Chondrocyte (in vitro differentiated cells): ENCODE measurements around the gene KRT16. TPM values are rescaled to one million over a fixed set of nuclear protein-coding genes. Genes with fewer than 3 reads are reported as not detected.
"Not testable (repeated sequence)": the region's sequence is repeated elsewhere in the genome, so short reads cannot be mapped to it uniquely, and the experiment has no call there.

Experiments
- DNase-seq: peaks from one replicate; pipeline ENCODE4 v3.0.0; 2021; ENCODE audit warnings: mixed read lengths, low spot score
- H3K27ac Mint-ChIP-seq: one replicate; pipeline ENCODE4 v1.8.0; 2021; ENCODE audit warnings: mild to moderate bottlenecking, moderate library complexity, mixed read lengths; ENCODE audit not compliant: unreplicated experiment
- H3K27me3 Mint-ChIP-seq: 2 replicates; pipeline ENCODE4 v1.8.0; 2021; ENCODE audit warnings: low read depth, mixed read lengths
- H3K36me3 Mint-ChIP-seq: 2 replicates; pipeline ENCODE4 v1.8.0; 2021; ENCODE audit warnings: low read depth, mixed read lengths
- H3K4me1 Mint-ChIP-seq: 2 replicates; pipeline ENCODE4 v1.8.0; 2021; ENCODE audit warnings: low read depth, mild to moderate bottlenecking, mixed read lengths
- H3K4me3 Mint-ChIP-seq: one replicate; pipeline ENCODE4 v1.8.0; 2021; ENCODE audit warnings: mild to moderate bottlenecking, moderate library complexity, mixed read lengths; ENCODE audit not compliant: unreplicated experiment
- H3K9me3 Mint-ChIP-seq: 2 replicates; pipeline ENCODE4 v1.8.0; 2021; ENCODE audit warnings: low read depth, mixed read lengths
- CTCF ChIP-seq: fragments of 200-600 bp; sonication (generic); IDR thresholded peaks from 2 replicates; pipeline ENCODE4 v1.5.0; 2021; ENCODE audit warnings: antibody characterized with exemption, mild to moderate bottlenecking, moderate library complexity
- total RNA-seq: library from RNA; stranded (reverse); gene quantifications from 3 replicates; pipeline ENCODE4 v1.2.1, GENCODE V29; 2021

KRT16 gene
- total RNA-seq, 1 donor from 2014 or later = 5.9 TPM

DNA sequence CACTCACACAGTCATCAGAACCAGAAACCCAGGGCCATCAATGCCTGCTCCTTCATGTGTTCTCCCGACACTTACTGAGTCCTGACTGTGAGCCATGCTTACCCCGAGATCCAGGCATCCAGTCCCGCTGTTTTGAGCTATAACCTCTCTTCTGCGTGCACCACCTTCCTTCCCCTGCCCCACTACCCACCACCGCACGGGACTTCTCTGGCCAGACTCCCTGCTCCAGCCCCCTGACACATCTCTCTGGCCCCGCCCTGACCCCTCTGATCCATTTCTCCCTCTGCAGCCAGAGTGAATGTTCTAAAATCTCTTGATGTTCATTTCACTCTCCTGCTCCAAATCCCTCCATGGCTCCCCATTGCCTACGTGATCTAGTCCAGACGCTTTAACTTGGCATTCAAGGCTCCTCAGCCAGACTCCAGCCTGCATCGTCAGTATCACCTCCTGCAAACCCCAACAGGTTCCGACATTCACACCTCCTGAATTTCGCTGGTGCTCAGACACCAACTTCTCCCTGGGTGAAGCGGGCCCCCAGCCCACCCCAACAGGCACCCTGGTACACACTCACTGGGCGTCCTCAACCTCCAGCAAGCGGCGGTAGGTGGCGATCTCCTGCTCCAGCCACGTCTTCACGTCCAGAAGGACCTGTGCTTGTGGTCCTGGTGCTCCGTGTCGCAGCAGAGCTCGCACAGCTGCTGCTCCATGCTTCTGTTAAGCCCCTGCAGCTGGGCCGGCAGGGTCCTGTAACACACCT lies 14.9 kb upstream of the KRT16 start:
- H3K9me3 Mint-ChIP-seq = no peaks in the 10 kb centered on the region
- DNase-seq = peak; percentile 85
- H3K4me3 Mint-ChIP-seq = no peak overlapping the region
- no peaks in the 10 kb centered on the region for H3K27me3 Mint-ChIP-seq
- H3K36me3 Mint-ChIP-seq = no peaks in the 10 kb centered on the region
- peaks cover 52% of the 10 kb centered on the region for H3K4me1 Mint-ChIP-seq
- no peak for TF ChIP-seq CTCF
- no peak overlapping the region for H3K27ac Mint-ChIP-seq

DNA sequence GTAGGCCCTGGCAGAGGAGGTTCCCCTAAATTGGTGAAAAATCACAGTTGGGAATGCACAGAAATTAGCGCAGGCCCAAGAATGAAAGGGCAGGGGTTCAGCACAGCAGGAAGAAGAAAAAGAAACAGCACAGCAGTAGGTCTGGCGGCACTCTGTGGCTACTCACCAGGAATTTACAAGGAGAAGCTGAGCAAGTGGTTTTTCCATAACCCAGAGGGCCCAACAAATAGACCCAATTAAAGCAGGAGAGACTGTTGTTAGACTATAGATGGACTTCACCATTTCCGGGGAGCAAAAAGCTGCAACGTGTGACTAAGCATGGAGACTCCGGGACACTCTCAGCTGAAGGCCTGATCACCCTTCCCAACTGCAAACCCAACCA lies 14.3 kb upstream of the KRT16 start:
- peaks cover 58% of the 10 kb centered on the region for H3K4me1 Mint-ChIP-seq
- not testable (repeated sequence) for H3K27me3 Mint-ChIP-seq, H3K9me3 Mint-ChIP-seq, H3K36me3 Mint-ChIP-seq, DNase-seq, H3K4me3 Mint-ChIP-seq, H3K27ac Mint-ChIP-seq

DNA sequence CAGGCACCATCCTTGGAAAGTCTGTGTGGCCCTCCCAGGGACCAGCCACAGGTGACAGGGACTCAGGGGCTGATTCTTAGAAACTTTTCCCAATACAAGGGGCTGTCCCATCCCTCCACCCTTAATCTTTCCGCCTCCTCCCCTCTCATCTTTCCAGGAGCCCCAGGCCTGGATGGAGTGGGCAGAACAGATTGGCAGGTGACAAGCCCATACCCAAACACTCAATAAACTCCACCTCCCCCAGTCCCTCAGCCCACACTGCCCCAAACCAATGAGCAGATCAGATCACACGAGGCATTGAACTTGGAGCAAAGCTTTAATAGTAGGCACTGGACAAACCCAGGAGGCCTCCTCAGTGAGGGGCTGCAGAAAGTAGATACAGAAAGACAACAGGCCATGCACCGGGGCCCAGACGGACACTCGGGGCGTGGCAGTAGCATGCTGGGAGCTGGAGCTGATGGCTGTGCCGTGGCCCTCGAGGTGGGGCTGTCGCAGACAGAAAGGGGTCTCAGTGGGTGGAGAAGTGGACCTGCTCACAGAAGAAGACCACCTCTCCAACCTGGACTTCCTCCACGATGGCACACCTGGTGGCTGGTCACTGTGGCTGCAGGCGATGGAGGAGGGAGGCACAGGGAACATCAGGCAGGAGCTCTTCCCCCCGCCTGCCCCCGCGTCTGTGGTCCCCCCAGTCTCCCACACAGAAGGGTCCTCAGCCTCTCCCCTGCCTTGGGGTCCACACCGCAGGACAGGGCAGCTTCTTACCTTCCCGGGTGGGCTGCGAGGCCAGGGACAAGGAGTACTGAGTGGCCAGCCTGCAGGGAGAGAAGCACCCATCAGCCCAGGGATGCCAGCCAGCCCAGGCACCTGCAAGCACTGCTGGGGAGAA lies 13.7 kb upstream of the KRT16 start:
- peak; percentile 61 for DNase-seq
- H3K9me3 Mint-ChIP-seq, H3K4me3 Mint-ChIP-seq, H3K36me3 Mint-ChIP-seq, H3K27me3 Mint-ChIP-seq: not testable (repeated sequence)
- peaks cover 65% of the 10 kb centered on the region for H3K4me1 Mint-ChIP-seq
- H3K27ac Mint-ChIP-seq = peak overlapping the region; percentile 90
- TF ChIP-seq CTCF = peak; percentile 24

DNA sequence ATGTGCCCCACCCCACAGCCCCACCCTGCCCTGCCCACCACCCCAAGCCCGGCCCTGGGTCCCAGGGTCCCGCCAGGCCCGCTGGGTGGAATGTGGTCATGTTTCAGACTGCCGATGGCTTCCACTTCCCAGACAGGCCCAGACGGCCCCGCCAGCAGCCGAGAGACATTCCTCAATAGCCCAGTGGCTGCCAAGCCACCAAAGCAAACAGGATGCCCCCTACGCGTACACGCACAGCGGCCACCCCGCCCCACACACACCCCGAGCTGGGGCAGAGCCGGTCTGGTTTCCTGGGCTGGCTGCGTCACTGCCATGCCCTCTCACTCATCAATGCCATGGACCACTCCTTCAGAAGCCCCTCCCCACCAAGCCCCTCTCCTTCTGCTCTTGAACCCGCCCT lies 13.0 kb upstream of the KRT16 start:
- H3K4me1 Mint-ChIP-seq = peaks cover 71% of the 10 kb centered on the region
- no peaks in the 10 kb centered on the region for H3K9me3 Mint-ChIP-seq
- peaks cover 4% of the 10 kb centered on the region for H3K36me3 Mint-ChIP-seq
- peak overlapping the region; percentile 90 for H3K27ac Mint-ChIP-seq
- DNase-seq = peak; percentile 96
- no peak for TF ChIP-seq CTCF
- H3K27me3 Mint-ChIP-seq = no peaks in the 10 kb centered on the region
- peak overlapping the region; percentile 12 for H3K4me3 Mint-ChIP-seq

DNA sequence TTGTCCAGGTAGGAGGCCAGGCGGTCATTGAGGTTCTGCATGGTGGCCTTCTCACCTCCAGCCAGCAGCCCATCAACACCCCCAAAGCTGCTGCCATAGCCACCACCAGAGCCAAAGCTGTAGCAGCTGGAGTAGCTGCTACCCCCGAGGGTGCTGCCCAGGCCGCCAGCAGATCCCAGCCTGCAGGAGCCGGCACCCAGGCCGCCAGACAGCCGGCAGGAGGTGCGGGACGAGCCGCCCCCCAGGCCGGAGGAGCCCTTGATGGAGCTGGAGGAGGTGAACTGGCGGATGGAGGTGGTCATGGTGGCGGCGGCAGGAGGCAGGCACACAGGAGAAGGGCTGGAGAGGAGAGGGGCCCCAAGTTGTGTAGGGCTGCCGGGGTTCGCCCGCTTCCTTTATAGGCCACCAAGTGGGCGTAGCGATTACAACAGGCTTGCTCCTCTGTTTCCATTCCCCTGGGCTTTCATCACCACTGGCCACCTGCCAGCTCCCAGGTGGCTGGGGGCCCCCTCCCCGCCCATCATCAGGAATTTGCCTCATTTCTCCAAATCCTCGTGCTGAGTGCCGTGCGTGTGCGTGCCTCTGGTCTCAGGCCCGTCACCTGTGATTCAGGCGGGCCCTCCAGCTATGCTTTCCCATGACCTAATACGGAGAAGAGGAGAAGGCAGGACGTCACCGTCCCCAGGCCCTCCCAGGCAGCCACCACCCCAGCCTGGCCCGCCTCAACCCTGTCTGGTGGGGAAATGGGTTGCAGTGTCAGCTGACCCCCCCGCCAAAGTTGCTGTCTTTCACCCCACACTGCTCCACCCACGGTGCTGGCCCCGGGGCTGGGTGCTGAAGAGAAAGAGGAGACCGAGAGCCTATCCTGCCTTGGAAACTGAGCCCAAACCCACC lies 11.9 kb upstream of the KRT16 start, which contains the start of gene KRT17:
TSS of gene KRT17 (minus strand) at position 368 of the 894 bp plus-strand sequence. CDS start at position 302, 66 bp downstream.
- peaks cover 10% of the 10 kb centered on the region for H3K36me3 Mint-ChIP-seq
- DNase-seq = peak; percentile 92
- H3K9me3 Mint-ChIP-seq = no peaks in the 10 kb centered on the region
- H3K27me3 Mint-ChIP-seq = no peaks in the 10 kb centered on the region
- peaks cover 81% of the 10 kb centered on the region for H3K4me1 Mint-ChIP-seq
- peak within 1 kb of the TSS; percentile 90 for H3K27ac Mint-ChIP-seq
- TF ChIP-seq CTCF = no peak
- H3K4me3 Mint-ChIP-seq = peak within 1 kb of the TSS; percentile 60

GRCh38 chr17:41623184-41623861 lies 10.8 kb upstream of the KRT16 start:
- H3K4me3 Mint-ChIP-seq = peak overlapping the region; percentile 60
- peak; percentile 60 for DNase-seq
- H3K27me3 Mint-ChIP-seq = not testable (repeated sequence)

DNA sequence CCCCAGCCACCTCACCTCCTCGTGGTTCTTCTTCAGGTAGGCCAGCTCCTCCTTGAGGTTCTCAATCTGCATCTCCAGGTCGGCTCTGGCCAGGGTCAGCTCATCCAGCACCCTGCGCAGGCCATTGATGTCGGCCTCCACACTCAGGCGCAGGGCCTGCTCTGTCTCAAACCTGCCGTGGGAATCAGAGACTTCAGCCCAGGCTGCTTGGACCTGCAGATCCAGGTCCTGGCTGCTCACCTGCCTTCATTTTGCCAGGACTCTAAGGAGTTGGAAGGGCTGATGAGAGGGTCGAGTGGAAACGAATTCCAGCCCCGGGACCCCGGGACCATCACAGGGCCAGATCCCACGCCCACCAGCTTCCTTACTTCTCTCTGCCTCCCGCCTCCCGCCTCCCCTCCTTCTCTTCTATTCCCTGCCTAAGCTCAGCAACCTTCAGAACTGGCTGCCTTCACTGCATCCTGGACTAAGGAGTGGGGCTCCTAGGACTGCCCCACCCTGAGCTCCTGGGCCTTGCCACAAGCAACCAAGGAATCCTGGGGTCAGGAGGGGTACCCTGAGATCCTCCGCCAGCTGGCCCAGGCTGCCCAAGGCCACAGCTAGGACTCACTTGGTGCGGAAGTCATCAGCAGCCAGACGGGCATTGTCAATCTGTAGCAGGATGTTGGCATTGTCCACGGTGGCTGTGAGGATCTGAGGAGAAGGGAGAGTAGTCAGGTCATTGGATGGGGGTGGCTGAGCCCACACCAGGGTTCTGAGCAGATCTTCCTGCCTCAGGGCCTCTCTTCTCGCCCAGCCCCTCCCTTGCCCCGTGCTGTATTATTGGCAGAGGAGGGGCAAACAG lies 10.0 kb upstream of the KRT16 start:
- Mint-ChIP-seq H3K4me3 (peak overlapping the region; percentile 60), H3K27ac (peak overlapping the region; percentile 75), H3K4me1 (peaks cover 86% of the 10 kb centered on the region), H3K36me3 (peaks cover 10% of the 10 kb centered on the region)
- H3K27me3 Mint-ChIP-seq, H3K9me3 Mint-ChIP-seq: not testable (repeated sequence)
- peak; percentile 66 for DNase-seq

More at GRCh38 chr17:41623184-41623861, 10.8 kb upstream of the KRT16 start:
- not testable (repeated sequence) for H3K9me3 Mint-ChIP-seq
- Mint-ChIP-seq H3K27ac (peak overlapping the region; percentile 75), H3K4me1 (peaks cover 88% of the 10 kb centered on the region), H3K36me3 (peaks cover 10% of the 10 kb centered on the region)
